ENCODE measurements around the gene SCN2B. TPM values are rescaled to one million over a fixed set of nuclear protein-coding genes. Genes with fewer than 3 reads are reported as not detected.

SCN2B gene
- polyA plus RNA-seq, 1 of the 3 experiments (the other 2 are of a cell fraction): 0.05 TPM

DNA sequence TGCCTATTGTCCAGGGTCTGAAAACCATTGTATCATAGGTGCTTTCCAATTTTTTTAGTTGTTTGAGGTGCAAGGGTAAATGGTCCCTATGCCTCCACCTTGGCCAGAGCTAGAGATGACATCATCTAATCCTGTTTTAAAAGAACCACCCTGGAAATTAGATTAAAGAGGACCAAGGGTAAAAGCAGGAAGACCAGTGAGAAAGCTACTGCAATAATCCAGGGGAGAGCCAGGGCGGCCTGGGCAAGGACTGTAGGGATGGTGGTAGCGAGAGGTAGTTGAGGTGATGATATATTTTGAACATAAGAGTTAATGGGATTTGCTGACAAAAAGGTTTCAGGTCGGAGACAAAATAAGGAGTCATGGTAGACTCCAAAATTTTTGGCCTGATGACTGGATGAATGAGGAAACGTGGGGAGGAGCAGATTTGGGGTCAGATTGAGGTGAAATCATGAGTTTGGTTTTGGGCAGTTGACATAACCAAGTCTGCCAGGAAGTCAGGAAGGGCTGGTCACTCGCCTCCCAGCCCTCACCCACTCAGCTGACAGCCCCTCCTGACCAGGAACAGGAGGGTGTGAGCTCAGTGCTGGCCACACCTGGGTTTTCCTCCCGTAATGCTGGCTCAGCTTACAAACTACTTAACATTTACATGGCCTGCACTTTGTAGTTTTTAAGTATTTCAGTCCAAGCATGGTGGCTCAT, 46.8 kb downstream of the SCN2B start:
- DNase-seq: no peak
- H3K9me3 ChIP-seq: no peaks in the 10 kb centered on the region
- ChIA-PET POLR2A (no interaction called here), CTCF (interaction anchor here (0.7 to 1.7 kb wide), 5 partner anchors 15 to 320 kb away, joined by 3 to 6 read pairs (median 3); no protein-coding TSS in a partner anchor)
- no peak overlapping the region for H2AFZ ChIP-seq (ENCODE audit: low read depth)
- H3K4me1 ChIP-seq (ENCODE audit: control insufficient read depth in 1 of 2, insufficient read depth in 2 of 2, low read depth in 1 of 2, low read length in 1 of 2): no peaks in the 10 kb centered on the region
- H3F3A ChIP-seq (replicated peaks; ENCODE audit: insufficient read depth): no peaks in the 10 kb centered on the region
- no peak overlapping the region for H3K27ac ChIP-seq (ENCODE audit: low read depth in 2 of 2, low read length in 1 of 2)
- H3K9ac ChIP-seq: no peak overlapping the region
- H4K20me1 ChIP-seq (ENCODE audit: insufficient read depth): no peaks in the 10 kb centered on the region
- H3K9me2 ChIP-seq: no peaks in the 10 kb centered on the region
- H3K79me2 ChIP-seq (ENCODE audit: insufficient read depth): no peaks in the 10 kb centered on the region
- no peak overlapping the region for H3K4me3 ChIP-seq (ENCODE audit: low read depth in 2 of 2, low read length in 1 of 2)
- 30% methylated on average over 6 of the region's 6 CpGs for WGBS (ENCODE audit: low lambda C conversion rate)
- H3K4me2 ChIP-seq: no peak overlapping the region
- H3K27me3 ChIP-seq (ENCODE audit: insufficient read depth): peaks cover 27% of the 10 kb centered on the region
- H3K36me3 ChIP-seq (replicated peaks in 1 of 2; ENCODE audit: control insufficient read depth in 1 of 2, insufficient read depth in 2 of 2, low read length in 1 of 2): no peaks in the 10 kb centered on the region
- no peak for TF ChIP-seq CHD2 (IDR thresholded peaks at IDR 0.05; ENCODE audit: low read length, partially characterized antibody)

DNA sequence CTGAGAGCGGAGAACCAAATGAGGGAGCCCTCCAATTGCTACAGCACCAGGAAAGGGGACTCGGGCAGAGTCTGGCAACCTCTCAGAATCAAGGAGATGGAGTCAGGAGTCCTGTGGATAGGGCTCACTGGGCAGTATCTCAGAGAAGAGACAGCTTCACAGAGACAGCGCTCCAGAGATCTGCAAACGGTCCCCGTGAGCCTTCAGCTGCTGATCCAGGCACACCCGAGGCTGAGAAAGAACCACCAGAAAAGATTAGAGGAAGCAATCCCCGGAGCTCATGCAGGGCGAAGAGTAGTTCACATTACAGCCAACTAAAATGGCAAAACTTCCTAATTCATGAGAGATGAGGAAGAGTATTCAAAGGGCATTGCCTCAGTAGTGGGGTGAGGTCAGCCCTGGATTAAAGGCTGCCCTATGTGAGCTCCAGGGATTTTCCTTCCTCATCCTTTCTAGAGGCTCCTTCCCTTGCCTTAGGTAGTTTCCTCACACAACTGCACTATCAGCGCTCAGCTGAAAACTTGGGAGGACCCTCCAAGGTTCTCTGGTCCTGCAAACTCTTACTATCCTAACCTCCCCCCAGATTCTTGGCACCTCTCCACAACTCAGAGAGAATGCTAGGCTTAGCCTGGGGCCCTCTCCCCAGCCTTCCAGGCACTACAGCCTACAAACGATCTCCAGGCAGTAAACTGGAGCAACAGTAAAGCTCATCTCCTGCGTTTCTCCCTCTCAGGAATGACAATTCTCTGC, 47.5 kb downstream of the SCN2B start:
- Histone ChIP-seq H3K4me2 (no peak overlapping the region), H3K9me3 (no peaks in the 10 kb centered on the region), H3K9ac (no peak overlapping the region), H4K20me1 (ENCODE audit: insufficient read depth) (no peaks in the 10 kb centered on the region), H3K36me3 (replicated peaks in 1 of 2; ENCODE audit: control insufficient read depth in 1 of 2, insufficient read depth in 2 of 2, low read length in 1 of 2) (no peaks in the 10 kb centered on the region), H3F3A (replicated peaks; ENCODE audit: insufficient read depth) (no peaks in the 10 kb centered on the region), H3K9me2 (no peaks in the 10 kb centered on the region), H2AFZ (ENCODE audit: low read depth) (no peak overlapping the region), H3K27me3 (ENCODE audit: insufficient read depth) (peaks cover 21% of the 10 kb centered on the region; the same call in 1 of the 2 replicates), H3K79me2 (ENCODE audit: insufficient read depth) (no peaks in the 10 kb centered on the region), H3K4me3 (ENCODE audit: low read depth in 2 of 2, low read length in 1 of 2) (no peak overlapping the region), H3K27ac (ENCODE audit: low read depth in 2 of 2, low read length in 1 of 2) (no peak overlapping the region), H3K4me1 (ENCODE audit: control insufficient read depth in 1 of 2, insufficient read depth in 2 of 2, low read depth in 1 of 2, low read length in 1 of 2) (no peaks in the 10 kb centered on the region)
- TF ChIP-seq, protein P1, sequence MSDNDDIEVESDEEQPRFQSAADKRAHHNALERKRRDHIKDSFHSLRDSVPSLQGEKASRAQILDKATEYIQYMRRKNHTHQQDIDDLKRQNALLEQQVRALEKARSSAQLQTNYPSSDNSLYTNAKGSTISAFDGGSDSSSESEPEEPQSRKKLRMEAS (IDR thresholded peaks at IDR 0.05; ENCODE audit: low read depth): no peak
- TF ChIP-seq ELF1 (IDR thresholded peaks at IDR 0.05): no peak
- TF ChIP-seq EZH2phosphoT487 (IDR thresholded peaks at IDR 0.05; ENCODE audit: borderline replicate concordance, low read depth): no peak
- TF ChIP-seq TAF1 (IDR thresholded peaks at IDR 0.05; ENCODE audit: borderline replicate concordance, low read depth, low read length): no peak
- TF ChIP-seq NRF1 (IDR thresholded peaks at IDR 0.05; ENCODE audit: low read depth, low read length): no peak
- no peak for TF ChIP-seq FOSL2 (IDR thresholded peaks at IDR 0.05; ENCODE audit: borderline replicate concordance, low read depth)
- no peak for TF ChIP-seq POLR2AphosphoS5 (IDR thresholded peaks at IDR 0.05; ENCODE audit: low read depth, low read length)
- ChIA-PET CTCF (interaction anchor here (0.9 to 1.7 kb wide), 3 partner anchors 43 to 181 kb away, joined by 3 to 6 read pairs (median 3); no protein-coding TSS in a partner anchor), POLR2A (no interaction called here)
- WGBS (ENCODE audit: low lambda C conversion rate): 35% methylated on average over 11 of the region's 11 CpGs
- DNase-seq: no peak

DNA sequence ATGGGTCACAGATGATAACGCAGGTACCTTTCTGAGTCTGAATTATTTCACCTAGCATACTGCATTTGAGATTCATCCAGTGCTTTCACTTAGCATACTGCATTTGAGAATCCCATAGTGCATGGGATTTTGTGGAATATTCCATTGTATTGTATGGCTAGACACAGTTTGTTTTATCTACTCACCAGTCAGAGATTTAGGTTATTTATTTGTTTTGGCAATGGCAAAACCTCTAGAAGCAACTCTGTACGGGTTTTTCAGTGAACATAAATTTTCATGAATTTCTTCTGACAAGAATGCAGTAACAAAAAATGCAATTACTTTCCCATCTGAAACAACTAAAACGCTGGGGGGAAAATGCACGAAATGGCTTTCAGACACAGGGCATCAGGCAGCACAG, 48.1 kb downstream of the SCN2B start:
- H3K27ac ChIP-seq (ENCODE audit: low read depth in 2 of 2, low read length in 1 of 2): no peak overlapping the region
- H2AFZ ChIP-seq (ENCODE audit: low read depth): no peak overlapping the region
- POLR2A ChIA-PET: no interaction called here
- CTCF ChIA-PET: interaction anchor here (0.9 to 1.7 kb wide), 2 partner anchors 43 to 181 kb away, joined by 3 to 6 read pairs; no protein-coding TSS in a partner anchor
- WGBS (ENCODE audit: low lambda C conversion rate): 23% methylated on average over 4 of the region's 4 CpGs
- no peaks in the 10 kb centered on the region for H3K9me3 ChIP-seq
- no peaks in the 10 kb centered on the region for H3K79me2 ChIP-seq (ENCODE audit: insufficient read depth)
- no peaks in the 10 kb centered on the region for H3K36me3 ChIP-seq (replicated peaks in 1 of 2; ENCODE audit: control insufficient read depth in 1 of 2, insufficient read depth in 2 of 2, low read length in 1 of 2)
- H3K9ac ChIP-seq: no peak overlapping the region
- no peak overlapping the region for H3K4me2 ChIP-seq
- TF ChIP-seq NFIC (IDR thresholded peaks at IDR 0.05; ENCODE audit: borderline replicate concordance) (no peak), EP300 (IDR thresholded peaks at IDR 0.05; ENCODE audit: borderline replicate concordance in 1 of 2, low read depth in 1 of 2, low read length in 1 of 2) (no peak), RCOR1 (IDR thresholded peaks at IDR 0.05; ENCODE audit: low read length) (no peak), TCF12 (IDR thresholded peaks at IDR 0.05) (no peak), SIN3A (IDR thresholded peaks at IDR 0.05; ENCODE audit: borderline replicate concordance, low read depth, low read length) (no peak)
- TF ChIP-seq, protein P2, sequence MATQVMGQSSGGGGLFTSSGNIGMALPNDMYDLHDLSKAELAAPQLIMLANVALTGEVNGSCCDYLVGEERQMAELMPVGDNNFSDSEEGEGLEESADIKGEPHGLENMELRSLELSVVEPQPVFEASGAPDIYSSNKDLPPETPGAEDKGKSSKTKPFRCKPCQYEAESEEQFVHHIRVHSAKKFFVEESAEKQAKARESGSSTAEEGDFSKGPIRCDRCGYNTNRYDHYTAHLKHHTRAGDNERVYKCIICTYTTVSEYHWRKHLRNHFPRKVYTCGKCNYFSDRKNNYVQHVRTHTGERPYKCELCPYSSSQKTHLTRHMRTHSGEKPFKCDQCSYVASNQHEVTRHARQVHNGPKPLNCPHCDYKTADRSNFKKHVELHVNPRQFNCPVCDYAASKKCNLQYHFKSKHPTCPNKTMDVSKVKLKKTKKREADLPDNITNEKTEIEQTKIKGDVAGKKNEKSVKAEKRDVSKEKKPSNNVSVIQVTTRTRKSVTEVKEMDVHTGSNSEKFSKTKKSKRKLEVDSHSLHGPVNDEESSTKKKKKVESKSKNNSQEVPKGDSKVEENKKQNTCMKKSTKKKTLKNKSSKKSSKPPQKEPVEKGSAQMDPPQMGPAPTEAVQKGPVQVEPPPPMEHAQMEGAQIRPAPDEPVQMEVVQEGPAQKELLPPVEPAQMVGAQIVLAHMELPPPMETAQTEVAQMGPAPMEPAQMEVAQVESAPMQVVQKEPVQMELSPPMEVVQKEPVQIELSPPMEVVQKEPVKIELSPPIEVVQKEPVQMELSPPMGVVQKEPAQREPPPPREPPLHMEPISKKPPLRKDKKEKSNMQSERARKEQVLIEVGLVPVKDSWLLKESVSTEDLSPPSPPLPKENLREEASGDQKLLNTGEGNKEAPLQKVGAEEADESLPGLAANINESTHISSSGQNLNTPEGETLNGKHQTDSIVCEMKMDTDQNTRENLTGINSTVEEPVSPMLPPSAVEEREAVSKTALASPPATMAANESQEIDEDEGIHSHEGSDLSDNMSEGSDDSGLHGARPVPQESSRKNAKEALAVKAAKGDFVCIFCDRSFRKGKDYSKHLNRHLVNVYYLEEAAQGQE (IDR thresholded peaks at IDR 0.05; ENCODE audit: low read depth, low read length): no peak
- H3K27me3 ChIP-seq (ENCODE audit: insufficient read depth): peaks cover 15% of the 10 kb centered on the region; the same call in 1 of the 2 replicates
- DNase-seq: no peak
- H3K4me1 ChIP-seq (ENCODE audit: control insufficient read depth in 1 of 2, insufficient read depth in 2 of 2, low read depth in 1 of 2, low read length in 1 of 2): no peaks in the 10 kb centered on the region
- H4K20me1 ChIP-seq (ENCODE audit: insufficient read depth): no peaks in the 10 kb centered on the region
- H3F3A ChIP-seq (replicated peaks; ENCODE audit: insufficient read depth): no peaks in the 10 kb centered on the region
- H3K4me3 ChIP-seq (ENCODE audit: low read depth in 2 of 2, low read length in 1 of 2): no peak overlapping the region
- H3K9me2 ChIP-seq: no peaks in the 10 kb centered on the region

Measured in SK-N-SH (cell line).